GM12892 (cell line): ENCODE measurements around the gene ADGRD1.

Experiments
- POLR2A ChIP-seq: IDR thresholded peaks from 2 replicates; pipeline ENCODE4 v1.6.1; 2011; ENCODE audit warnings: low read depth, low read length, control low read depth
- POLR2AphosphoS5 ChIP-seq: IDR thresholded peaks from 2 replicates; pipeline ENCODE4 v1.6.1; 2011; ENCODE audit warnings: low read depth, low read length, control low read depth
- TAF1 ChIP-seq: IDR thresholded peaks from 2 replicates; pipeline ENCODE4 v1.6.1; 2011; ENCODE audit warnings: low read depth, mild to moderate bottlenecking, control low read depth, low read length, borderline replicate concordance

DNA sequence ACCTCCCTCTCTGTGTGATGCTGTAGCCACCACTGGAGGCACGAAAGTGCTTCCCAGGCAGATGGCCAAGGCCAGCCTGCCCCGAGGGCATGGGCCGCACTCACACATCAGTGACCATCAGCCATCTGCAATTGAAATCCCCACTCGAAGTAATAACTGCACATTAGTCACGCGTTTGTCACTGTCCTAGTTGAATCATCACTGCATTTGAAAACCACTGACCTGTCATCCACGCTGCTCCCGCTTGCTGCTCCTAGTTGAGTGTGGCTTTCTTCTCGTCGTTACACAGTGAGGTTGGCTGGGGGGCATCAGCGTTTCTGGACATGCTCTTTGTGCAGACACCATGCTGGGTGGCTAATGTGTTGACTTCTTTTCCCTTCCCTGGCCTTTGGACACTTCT, 176.1 kb downstream of the ADGRD1 start:
- TF ChIP-seq POLR2AphosphoS5 (no peak), POLR2A (no peak), TAF1 (no peak)
